Progenitor cell of endocrine pancreas (in vitro differentiated cells): ENCODE measurements around the gene NOC4L. TPM values are rescaled to one million over a fixed set of nuclear protein-coding genes. Genes with fewer than 3 reads are reported as not detected.
A peak's percentile ranks its signal among the peaks of the same experiment; 100 is the strongest.

ENCODE experiments used
- DNase-seq: peaks from one replicate; pipeline ENCODE4 v3.0.0; 2021; ENCODE audit warnings: low spot score; ENCODE audit not compliant: unreplicated experiment
- H3K27ac Mint-ChIP-seq: 2 replicates; pipeline ENCODE4 v1.8.0; 2021; ENCODE audit warnings: mild to moderate bottlenecking, moderate library complexity, mixed read lengths
- H3K27me3 Mint-ChIP-seq: 2 replicates; pipeline ENCODE4 v1.8.0; 2021; ENCODE audit warnings: mixed read lengths
- H3K36me3 Mint-ChIP-seq: 2 replicates; pipeline ENCODE4 v1.8.0; 2022; ENCODE audit warnings: mixed read lengths; ENCODE audit not compliant: insufficient read depth
- H3K4me1 Mint-ChIP-seq: 2 replicates; pipeline ENCODE4 v1.8.0; 2021; ENCODE audit warnings: low read depth, mixed read lengths
- H3K4me3 Mint-ChIP-seq: 2 replicates; pipeline ENCODE4 v1.8.0; 2021; ENCODE audit warnings: low read depth, mild to moderate bottlenecking, moderate library complexity, mixed read lengths
- H3K9me3 Mint-ChIP-seq: 2 replicates; pipeline ENCODE4 v1.8.0; 2021; ENCODE audit warnings: low read depth, mixed read lengths
- total RNA-seq: library from RNA; stranded (reverse); gene quantifications from 2 replicates; pipeline ENCODE4 v1.2.1, GENCODE V29; 2021
- TF ChIP-seq, protein P1 (sequence below): fragments of 200-600 bp; sonication (generic); IDR thresholded peaks from one replicate; pipeline ENCODE4 v1.5.0; 2021; ENCODE audit warnings: antibody characterized with exemption, mild to moderate bottlenecking; ENCODE audit not compliant: unreplicated experiment

Gene NOC4L
- total RNA-seq, 1 donor from 2014 or later: 27.0 TPM

DNA sequence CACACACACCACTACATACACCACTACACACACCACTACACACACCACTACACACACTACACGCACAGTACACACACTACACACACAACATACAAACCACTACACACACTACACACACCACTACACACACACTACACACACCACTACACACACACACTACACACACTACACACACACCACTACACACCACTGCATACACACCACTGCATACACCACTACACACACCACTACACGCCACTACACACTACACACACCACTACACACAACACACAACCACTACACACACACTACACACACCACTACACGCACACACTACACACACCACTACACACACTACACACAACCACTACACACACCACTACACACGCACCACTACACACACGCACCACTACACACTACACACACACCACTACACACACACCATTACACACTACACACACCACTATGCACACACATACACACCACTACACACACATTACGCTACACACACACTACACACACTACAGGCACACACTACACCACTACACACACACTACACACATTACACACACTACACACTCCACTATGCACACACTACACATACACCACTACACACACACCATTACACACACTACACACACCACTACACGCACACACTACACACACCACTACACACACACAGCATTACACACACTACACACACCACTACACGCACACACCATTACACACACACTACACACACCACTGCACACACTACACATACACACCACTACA lies 12.5 kb downstream of the NOC4L start:
- Mint-ChIP-seq H3K4me1 (no peaks in the 10 kb centered on the region), H3K9me3 (no peaks in the 10 kb centered on the region), H3K36me3 (no peaks in the 10 kb centered on the region), H3K4me3 (no peak overlapping the region), H3K27me3 (peaks cover 10% of the 10 kb centered on the region), H3K27ac (no peak overlapping the region)
- TF ChIP-seq, protein P1, sequence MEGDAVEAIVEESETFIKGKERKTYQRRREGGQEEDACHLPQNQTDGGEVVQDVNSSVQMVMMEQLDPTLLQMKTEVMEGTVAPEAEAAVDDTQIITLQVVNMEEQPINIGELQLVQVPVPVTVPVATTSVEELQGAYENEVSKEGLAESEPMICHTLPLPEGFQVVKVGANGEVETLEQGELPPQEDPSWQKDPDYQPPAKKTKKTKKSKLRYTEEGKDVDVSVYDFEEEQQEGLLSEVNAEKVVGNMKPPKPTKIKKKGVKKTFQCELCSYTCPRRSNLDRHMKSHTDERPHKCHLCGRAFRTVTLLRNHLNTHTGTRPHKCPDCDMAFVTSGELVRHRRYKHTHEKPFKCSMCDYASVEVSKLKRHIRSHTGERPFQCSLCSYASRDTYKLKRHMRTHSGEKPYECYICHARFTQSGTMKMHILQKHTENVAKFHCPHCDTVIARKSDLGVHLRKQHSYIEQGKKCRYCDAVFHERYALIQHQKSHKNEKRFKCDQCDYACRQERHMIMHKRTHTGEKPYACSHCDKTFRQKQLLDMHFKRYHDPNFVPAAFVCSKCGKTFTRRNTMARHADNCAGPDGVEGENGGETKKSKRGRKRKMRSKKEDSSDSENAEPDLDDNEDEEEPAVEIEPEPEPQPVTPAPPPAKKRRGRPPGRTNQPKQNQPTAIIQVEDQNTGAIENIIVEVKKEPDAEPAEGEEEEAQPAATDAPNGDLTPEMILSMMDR: no peak
- no peak for DNase-seq

GRCh38 chr12:132157733-132158409 lies 13.6 kb downstream of the NOC4L start:
- Mint-ChIP-seq H3K27me3 (peaks cover 16% of the 10 kb centered on the region), H3K4me3 (no peak overlapping the region), H3K27ac (no peak overlapping the region), H3K36me3 (no peaks in the 10 kb centered on the region), H3K9me3 (no peaks in the 10 kb centered on the region), H3K4me1 (no peaks in the 10 kb centered on the region)
- no peak for DNase-seq
- TF ChIP-seq, protein P1: no peak

DNA sequence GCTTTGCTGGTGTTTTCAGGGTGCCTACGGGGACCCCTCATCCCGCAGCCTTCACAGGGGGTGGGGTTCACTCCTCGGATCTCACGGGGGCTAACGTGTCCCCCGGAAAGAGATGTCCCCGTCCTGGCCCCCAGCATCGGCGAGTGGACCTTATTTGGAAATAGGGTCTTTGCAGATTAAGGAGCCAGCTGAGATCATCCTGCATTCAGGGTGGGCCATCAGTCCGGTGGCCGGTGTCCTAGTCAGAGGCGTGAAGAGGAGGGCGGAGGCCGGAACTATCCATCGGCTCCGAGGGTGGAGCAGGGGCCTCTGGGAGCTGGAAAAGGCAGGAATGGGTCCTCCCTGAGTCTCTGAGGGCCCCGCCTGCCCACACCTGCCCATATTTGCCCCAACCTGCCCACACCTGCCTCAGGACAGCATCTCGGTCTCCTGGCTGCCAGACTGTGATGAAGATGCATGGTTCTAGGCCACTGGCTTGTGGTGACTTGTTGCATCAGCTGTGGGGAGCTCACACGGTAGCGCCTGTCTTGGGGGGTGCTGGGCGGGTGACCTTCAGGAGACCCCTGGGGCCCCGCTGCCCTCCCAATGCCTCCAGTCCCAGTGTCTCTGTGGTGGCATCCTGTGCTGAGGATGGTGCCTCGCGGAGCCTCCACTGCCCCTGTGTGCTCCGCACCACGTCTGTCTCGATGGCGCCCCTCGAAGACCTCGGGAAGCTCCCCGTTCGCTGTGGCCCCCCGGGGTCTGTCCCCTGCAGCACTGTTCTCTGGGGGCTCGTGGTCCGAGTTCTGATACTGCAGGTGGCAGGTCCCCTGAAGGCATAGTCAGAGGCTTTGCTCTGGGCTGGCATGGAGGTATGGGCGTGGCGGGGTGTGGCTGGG lies 14.7 kb downstream of the NOC4L start:
- no peaks in the 10 kb centered on the region for H3K4me1 Mint-ChIP-seq
- no peaks in the 10 kb centered on the region for H3K36me3 Mint-ChIP-seq
- TF ChIP-seq, protein P1: no peak
- DNase-seq: no peak
- H3K27me3 Mint-ChIP-seq: peaks cover 20% of the 10 kb centered on the region
- H3K4me3 Mint-ChIP-seq: no peak overlapping the region
- H3K9me3 Mint-ChIP-seq: no peaks in the 10 kb centered on the region
- no peak overlapping the region for H3K27ac Mint-ChIP-seq

- Mint-ChIP-seq H3K9me3 (no peaks in the 10 kb centered on the region), H3K4me1 (no peaks in the 10 kb centered on the region), H3K27me3 (peaks cover 25% of the 10 kb centered on the region), H3K27ac (peak overlapping the region; percentile 74), H3K36me3 (no peaks in the 10 kb centered on the region), H3K4me3 (no peak overlapping the region)
- DNase-seq: no peak
- TF ChIP-seq, protein P1: no peak
These were observed 15.3 kb downstream of the NOC4L start for GRCh38 chr12:132159555-132160003.

- peaks cover 25% of the 10 kb centered on the region for H3K27me3 Mint-ChIP-seq
- no peaks in the 10 kb centered on the region for H3K36me3 Mint-ChIP-seq
- no peaks in the 10 kb centered on the region for H3K4me1 Mint-ChIP-seq
- no peaks in the 10 kb centered on the region for H3K9me3 Mint-ChIP-seq
- no peak overlapping the region for H3K4me3 Mint-ChIP-seq
- peak overlapping the region; percentile 74 for H3K27ac Mint-ChIP-seq
- TF ChIP-seq, protein P1: no peak
- DNase-seq: no peak
These were observed 15.8 kb downstream of the NOC4L start for GRCh38 chr12:132160016-132160415.
